H1 (cell line): ENCODE results near the gene ACSL3. TPM values are rescaled to one million over a fixed set of nuclear protein-coding genes. Genes with fewer than 3 reads are reported as not detected.

Experiments
- CTCF ChIA-PET: fragments of 300-600 bp; sonication (Branson Sonifier 250); formaldehyde crosslinking; loops from one replicate; lab custom pipeline; 2021; ENCODE audit not compliant: partially characterized antibody; lab: Charles Lee
- POLR2A ChIA-PET: fragments of 300-600 bp; sonication (Branson Sonifier 250); formaldehyde crosslinking; loops from one replicate; lab custom pipeline; 2021; ENCODE audit warnings: inconsistent platforms; ENCODE audit not compliant: partially characterized antibody; lab: Charles Lee
- DNase-seq, 2 experiments: peaks; one replicate each; pipeline versions ENCODE4 v3.0.0 to v3.0.0-alpha.2; 2010 to 2022; ENCODE audit warnings: low spot score in 2 of 2, low read depth in 1 of 2, mixed read lengths in 1 of 2
- FAIRE-seq: peaks from 2 replicates; lab custom pipeline; 2011; peaks lifted over from hg19 to GRCh38; lab: Jason Lieb, UNC
- H2AFZ ChIP-seq: 2 replicates; pipeline ENCODE4 v1.8.1; 2012; ENCODE audit warnings: low read length, inconsistent platforms
- H2AK5ac ChIP-seq: 2 replicates; pipeline ENCODE4 v1.6.1; 2013; ENCODE audit warnings: low read depth, low read length
- H2BK120ac ChIP-seq: replicated peaks from 2 replicates; pipeline ENCODE3; 2013; ENCODE audit warnings: low read depth, low read length, inconsistent platforms
- H2BK12ac ChIP-seq: 2 replicates; pipeline ENCODE4 v1.6.1; 2013; ENCODE audit warnings: low read depth, low read length
- H2BK15ac ChIP-seq: 2 replicates; pipeline ENCODE4 v1.6.1; 2013; ENCODE audit warnings: low read length
- H2BK20ac ChIP-seq: 2 replicates; pipeline ENCODE4 v1.6.1; 2013; ENCODE audit warnings: low read length
- H2BK5ac ChIP-seq: 2 replicates; pipeline ENCODE4 v1.6.1; 2013; ENCODE audit warnings: low read depth, low read length
- H3K14ac ChIP-seq: 2 replicates; pipeline ENCODE4 v1.6.1; 2013; ENCODE audit warnings: inconsistent platforms; ENCODE audit not compliant: insufficient read length
- H3K18ac ChIP-seq: 2 replicates; pipeline ENCODE4 v1.6.1; 2013; ENCODE audit warnings: low read length; ENCODE audit errors: extremely low read depth
- H3K23ac ChIP-seq: 2 replicates; pipeline ENCODE4 v1.6.1; 2013; ENCODE audit warnings: inconsistent platforms; ENCODE audit not compliant: insufficient read length
- H3K23me2 ChIP-seq: 2 replicates; pipeline ENCODE4 v1.6.1; 2013; ENCODE audit warnings: low read depth, low read length
- H3K27ac ChIP-seq: 2 replicates; pipeline ENCODE4 v1.6.1; 2011; ENCODE audit warnings: low read depth, low read length, inconsistent platforms
- H3K27me3 ChIP-seq, 4 experiments: replicated peaks in 1 of 4; 1 replicate in 1 of 4; 2 replicates in 3 of 4; pipeline versions ENCODE4 v1.6.1 to v1.8.1; 2011 to 2013; ENCODE audit warnings: low read length in 3 of 4, mild to moderate bottlenecking in 3 of 4, inconsistent platforms in 2 of 4, mixed read lengths in 2 of 4, moderate library complexity in 1 of 4; ENCODE audit not compliant: control insufficient read depth in 3 of 4, insufficient read depth in 3 of 4; ENCODE audit errors: extremely low read depth in 1 of 4
- H3K36me3 ChIP-seq, 4 experiments: 2 replicates each; pipeline versions ENCODE4 v1.6.1 to v1.8.1; 2011 to 2013; ENCODE audit warnings: mild to moderate bottlenecking in 4 of 4, low read length in 3 of 4, moderate library complexity in 2 of 4, control low read depth in 1 of 4, inconsistent platforms in 1 of 4; ENCODE audit not compliant: insufficient read depth in 4 of 4, control insufficient read depth in 2 of 4
- H3K4ac ChIP-seq: replicated peaks from 2 replicates; pipeline ENCODE3; 2013; ENCODE audit warnings: low read length, low read depth, mixed read lengths, inconsistent platforms; ENCODE audit not compliant: insufficient read length
- H3K4me1 ChIP-seq, 4 experiments: replicated peaks in 1 of 4; 1 replicate in 1 of 4; 2 replicates in 3 of 4; pipeline versions ENCODE4 v1.6.1 to v1.8.1; 2011 to 2013; ENCODE audit warnings: low read length in 3 of 4, inconsistent platforms in 2 of 4, mixed read lengths in 1 of 4; ENCODE audit not compliant: insufficient read depth in 4 of 4, control insufficient read depth in 3 of 4
- H3K4me2 ChIP-seq, 2 experiments: 2 replicates each; pipeline versions ENCODE4 v1.6.1 to v1.8.1; 2011 to 2013; ENCODE audit warnings: low read depth in 2 of 2, low read length in 2 of 2, control low read depth in 1 of 2, inconsistent platforms in 1 of 2, mild to moderate bottlenecking in 1 of 2; ENCODE audit not compliant: insufficient read depth in 1 of 2
- H3K4me3 ChIP-seq, 4 experiments: fragments of 200-600, 300-600 bp in 1 of 4; sonication (generic), shearing (Covaris generic), sonication (Bioruptor Twin) in 1 of 4; 2 replicates each; pipeline versions ENCODE4 v1.5.1 to v1.8.1; 2011 to 2016; ENCODE audit warnings: low read length in 4 of 4, low read depth in 3 of 4, control low read depth in 2 of 4, inconsistent platforms in 2 of 4, mild to moderate bottlenecking in 2 of 4, mixed read lengths in 1 of 4, moderate library complexity in 1 of 4; ENCODE audit not compliant: insufficient read depth in 2 of 4; ENCODE audit errors: extremely low read depth in 1 of 4
- H3K56ac ChIP-seq: replicated peaks from 2 replicates; pipeline ENCODE3; 2013; ENCODE audit warnings: low read depth, mild to moderate bottlenecking, mixed read lengths, low read length, inconsistent platforms; ENCODE audit not compliant: insufficient read length
- H3K79me1 ChIP-seq: 2 replicates; pipeline ENCODE4 v1.6.1; 2013; ENCODE audit warnings: low read depth, low read length, control low read depth
- H3K79me2 ChIP-seq, 2 experiments: 2 replicates each; pipeline versions ENCODE4 v1.6.1 to v1.8.1; 2012 to 2013; ENCODE audit warnings: low read length in 2 of 2, mild to moderate bottlenecking in 2 of 2, inconsistent platforms in 1 of 2; ENCODE audit not compliant: insufficient read depth in 2 of 2, control insufficient read depth in 1 of 2
- H3K9ac ChIP-seq, 4 experiments: replicated peaks in 1 of 4; 1 replicate in 1 of 4; 2 replicates in 3 of 4; pipeline versions ENCODE4 v1.6.1 to v1.8.1; 2011 to 2013; ENCODE audit warnings: low read depth in 3 of 4, low read length in 3 of 4, control low read depth in 2 of 4, mild to moderate bottlenecking in 2 of 4, moderate library complexity in 2 of 4, inconsistent platforms in 1 of 4; ENCODE audit errors: extremely low read depth in 1 of 4
- H3K9me3 ChIP-seq, 2 experiments: 2 replicates each; pipeline versions ENCODE4 v1.6.1 to v1.8.1; 2012 to 2013; ENCODE audit warnings: mild to moderate bottlenecking in 2 of 2, moderate library complexity in 2 of 2, control low read depth in 1 of 2, inconsistent platforms in 1 of 2, low read depth in 1 of 2, low read length in 1 of 2, mixed read lengths in 1 of 2; ENCODE audit not compliant: insufficient read depth in 2 of 2
- H4K20me1 ChIP-seq, 2 experiments: replicated peaks in 1 of 2; 2 replicates each; pipeline versions ENCODE3 to v1.8.1; 2011 to 2013; ENCODE audit warnings: inconsistent platforms in 2 of 2, low read length in 2 of 2, mild to moderate bottlenecking in 1 of 2; ENCODE audit not compliant: insufficient read depth in 2 of 2, control insufficient read depth in 1 of 2
- H4K5ac ChIP-seq: 2 replicates; pipeline ENCODE4 v1.6.1; 2013; ENCODE audit warnings: low read length, low read depth, mixed read lengths, inconsistent platforms; ENCODE audit not compliant: insufficient read length
- H4K8ac ChIP-seq: 2 replicates; pipeline ENCODE4 v1.8.0; 2013; ENCODE audit warnings: mild to moderate bottlenecking, moderate library complexity, low read length, inconsistent platforms; ENCODE audit not compliant: insufficient read depth; ENCODE audit errors: extremely low read depth
- H4K91ac ChIP-seq: replicated peaks from 2 replicates; pipeline ENCODE3; 2013; ENCODE audit warnings: low read length, mixed read lengths, inconsistent platforms; ENCODE audit not compliant: insufficient read length
- CBX8 ChIP-seq: fragments of 300-800, 300-1000 bp; sonication (generic); IDR thresholded peaks from 2 replicates; pipeline ENCODE4 v1.7.1; 2016; ENCODE audit warnings: low read depth, low read length, borderline replicate concordance
- CEBPB ChIP-seq: IDR thresholded peaks from 2 replicates; pipeline ENCODE4 v1.6.1; 2012; ENCODE audit warnings: low read depth, low read length
- EGR1 ChIP-seq: IDR thresholded peaks from 2 replicates; pipeline ENCODE4 v1.6.1; 2011; ENCODE audit warnings: low read depth, low read length, borderline replicate concordance
- TAF1 ChIP-seq: IDR thresholded peaks from 2 replicates; pipeline ENCODE4 v1.6.1; 2011; ENCODE audit warnings: mild to moderate bottlenecking, low read depth, low read length
- WGBS, 2 experiments: shearing (Covaris generic) in 1 of 2; methylation state at CpG; one replicate each; pipeline versions ENCODE4 v1.1.6 to v1.1.7; 2013 to 2015; ENCODE audit warnings: low lambda C conversion rate in 2 of 2, mixed read lengths in 2 of 2, inconsistent platforms in 1 of 2, low coverage in 1 of 2, missing lambda C conversion rate in 1 of 2; ENCODE audit not compliant: insufficient replicate concordance in 2 of 2, insufficient coverage in 1 of 2, insufficient read length in 1 of 2; ENCODE audit errors: extremely low coverage in 1 of 2, missing lambda C conversion rate in 1 of 2; 5-methylcytosine and 5-hydroxymethylcytosine counted together
- polyA plus RNA-seq, 7 experiments: library from polyadenylated mRNA; depleted of rRNA in 3 of 7; stranded (reverse) in 5 of 7; unstranded in 2 of 7; fragments of >200 nt in 5 of 7; fragments of 200-250 nt in 2 of 7; gene quantifications; 1 replicate in 5 of 7; 2 replicates in 1 of 7; 4 replicates in 1 of 7; pipeline versions ENCODE4 v1.2.1 to v1.2.3, GENCODE V29; 2011 to 2013; ENCODE audit warnings: missing spikeins in 2 of 7, mixed read lengths in 2 of 7
- total RNA-seq: library from RNA; stranded (reverse); fragmentation: NEBNext Ultra II Directional; extraction: Animal tissue kit (Norgen Biotek cat#: 25700); gene quantifications from 2 replicates; pipeline ENCODE4 v1.2.1, GENCODE V29; 2021

ACSL3 gene
- total and polyA plus RNA-seq, 2 of the 8 experiments (the other 6 are each of a cell fraction or from before 2014, with no cell fraction given): 37.5 to 98.1 TPM

DNA sequence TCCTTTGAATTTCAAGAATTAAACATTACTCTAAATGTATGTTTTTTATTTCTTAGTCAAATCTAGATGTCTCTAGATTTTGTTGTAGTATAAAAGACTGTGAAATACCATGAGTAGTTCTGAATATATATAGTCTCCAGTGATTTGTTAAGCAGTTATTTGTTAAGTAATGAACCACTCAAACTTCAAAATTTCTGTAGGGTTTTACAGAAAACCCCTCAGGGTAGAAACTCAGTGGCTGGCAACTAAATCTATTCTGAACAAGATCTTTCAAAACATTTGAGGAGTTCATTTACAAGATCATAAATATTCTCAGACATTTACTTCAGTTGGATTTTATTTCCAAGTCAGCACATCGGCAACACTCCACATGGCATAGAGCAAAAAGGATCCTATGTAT is 35.8 kb upstream of the ACSL3 start:
- H3K4me3 ChIP-seq: no peak overlapping the region
- H2BK12ac ChIP-seq: no peak overlapping the region
- no peaks in the 10 kb centered on the region for H3K27me3 ChIP-seq
- no peaks in the 10 kb centered on the region for H3K79me1 ChIP-seq
- no peaks in the 10 kb centered on the region for H3K23me2 ChIP-seq
- no peak overlapping the region for H2BK120ac ChIP-seq
- H3K4me1 ChIP-seq: no peaks in the 10 kb centered on the region
- no peak overlapping the region for H2BK15ac ChIP-seq
- no peak overlapping the region for H3K4me2 ChIP-seq
- H3K79me2 ChIP-seq: no peaks in the 10 kb centered on the region
- no peak overlapping the region for H3K56ac ChIP-seq
- H3K36me3 ChIP-seq: no peaks in the 10 kb centered on the region
- no peak overlapping the region for H2AK5ac ChIP-seq
- no peaks in the 10 kb centered on the region for H3K9me3 ChIP-seq
- no peak for FAIRE-seq
- H2AFZ ChIP-seq: no peak overlapping the region
- no peak overlapping the region for H4K91ac ChIP-seq
- H4K5ac ChIP-seq: no peak overlapping the region
- no peak overlapping the region for H4K8ac ChIP-seq
- H3K4ac ChIP-seq: no peak overlapping the region
- no peak overlapping the region for H2BK5ac ChIP-seq
- ChIA-PET CTCF (interaction anchor here (0.8 to 1.6 kb wide), 2 partner anchors 28 to 80 kb away, joined by 3 to 4 read pairs; no protein-coding TSS in a partner anchor), POLR2A (no interaction called here)
- no peak overlapping the region for H3K9ac ChIP-seq
- no peak overlapping the region for H3K14ac ChIP-seq
- H3K23ac ChIP-seq: no peak overlapping the region
- DNase-seq: no peak
- H3K27ac ChIP-seq: no peak overlapping the region
- H2BK20ac ChIP-seq: no peak overlapping the region
- no peak overlapping the region for H3K18ac ChIP-seq
- H4K20me1 ChIP-seq: no peaks in the 10 kb centered on the region
- WGBS, 2 experiments: 100% methylated on average over 1 of the region's 1 CpG; no CpG with 5 or more reads in 1 of the 2 experiments
- no peak for TF ChIP-seq EGR1
- no peak for TF ChIP-seq CEBPB
- TF ChIP-seq TAF1: no peak
- no peak for TF ChIP-seq CBX8
